GM10248 (cell line): ENCODE data around the gene NCAN.

Experiments
- CTCF ChIA-PET: fragments of 300-600 bp; sonication (Branson Sonifier 250); formaldehyde crosslinking; extraction: SDS; loops from one replicate; lab custom pipeline; 2021; ENCODE audit warnings: antibody characterized with exemption; lab: Yijun Ruan, JAX
- POLR2A ChIA-PET: fragments of 350-650 bp; sonication (Branson Sonifier 250); formaldehyde crosslinking; extraction: SDS; loops from one replicate; lab custom pipeline; 2020; ENCODE audit warnings: antibody characterized with exemption; lab: Yijun Ruan, JAX
- DNase-seq: peaks from one replicate; pipeline ENCODE4 v3.0.0; 2012; ENCODE audit errors: extremely low spot score
- TF ChIP-seq, protein P1 (sequence below): IDR thresholded peaks from 2 replicates; pipeline ENCODE4 v1.5.1; 2012; ENCODE audit warnings: mild to moderate bottlenecking, low read depth; ENCODE audit errors: extremely low read depth, missing control alignments, control extremely low read depth

NCAN gene

DNA sequence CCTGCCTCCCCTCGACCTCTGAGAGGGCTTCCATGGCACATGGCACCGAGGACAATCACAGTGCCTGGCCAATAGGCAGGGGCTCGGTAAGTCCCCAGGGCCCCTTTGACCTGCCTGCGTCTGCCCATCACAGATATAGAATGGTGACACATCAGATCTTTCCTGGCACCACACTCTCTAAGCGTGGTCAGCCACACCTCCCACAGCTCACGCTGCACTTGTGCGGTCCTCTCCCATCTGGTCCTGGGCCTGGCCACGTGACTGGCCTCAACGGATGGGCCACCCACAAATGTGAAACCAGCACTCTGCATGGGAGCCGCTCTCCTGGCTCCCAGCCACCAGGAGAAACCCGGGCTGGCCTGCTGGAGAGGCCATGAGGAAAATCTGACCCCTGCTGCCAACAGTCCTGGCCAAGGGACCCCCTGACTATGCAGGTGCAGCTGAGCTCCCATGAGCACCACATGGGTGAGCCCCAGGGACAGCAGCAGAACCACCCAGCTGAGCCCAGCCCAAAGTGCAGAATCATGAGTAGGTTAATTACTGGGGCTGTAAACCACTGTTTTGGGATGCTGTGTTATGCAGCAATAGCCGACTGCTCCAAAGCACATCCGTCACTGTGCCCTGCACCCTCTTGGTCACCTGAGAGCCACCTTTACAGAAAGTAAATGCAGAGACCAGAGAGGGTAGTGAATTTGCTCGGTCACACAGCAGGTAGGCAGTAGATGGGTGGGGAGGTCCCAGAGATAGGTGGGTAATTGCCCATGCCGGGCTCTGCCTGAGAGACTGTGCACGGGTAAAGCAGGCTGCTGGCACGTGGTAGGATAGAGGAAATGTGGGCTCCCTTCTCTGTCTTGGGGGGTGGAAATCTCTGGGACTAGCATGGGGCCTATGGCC is 32.0 kb upstream of the NCAN start:
- no peak for DNase-seq
- CTCF ChIA-PET = interaction anchor here (14.0 kb wide), 1 partner anchor 34 kb away, joined by 302 read pairs; no protein-coding TSS in a partner anchor
- POLR2A ChIA-PET = no interaction called here
- TF ChIP-seq, protein P1, sequence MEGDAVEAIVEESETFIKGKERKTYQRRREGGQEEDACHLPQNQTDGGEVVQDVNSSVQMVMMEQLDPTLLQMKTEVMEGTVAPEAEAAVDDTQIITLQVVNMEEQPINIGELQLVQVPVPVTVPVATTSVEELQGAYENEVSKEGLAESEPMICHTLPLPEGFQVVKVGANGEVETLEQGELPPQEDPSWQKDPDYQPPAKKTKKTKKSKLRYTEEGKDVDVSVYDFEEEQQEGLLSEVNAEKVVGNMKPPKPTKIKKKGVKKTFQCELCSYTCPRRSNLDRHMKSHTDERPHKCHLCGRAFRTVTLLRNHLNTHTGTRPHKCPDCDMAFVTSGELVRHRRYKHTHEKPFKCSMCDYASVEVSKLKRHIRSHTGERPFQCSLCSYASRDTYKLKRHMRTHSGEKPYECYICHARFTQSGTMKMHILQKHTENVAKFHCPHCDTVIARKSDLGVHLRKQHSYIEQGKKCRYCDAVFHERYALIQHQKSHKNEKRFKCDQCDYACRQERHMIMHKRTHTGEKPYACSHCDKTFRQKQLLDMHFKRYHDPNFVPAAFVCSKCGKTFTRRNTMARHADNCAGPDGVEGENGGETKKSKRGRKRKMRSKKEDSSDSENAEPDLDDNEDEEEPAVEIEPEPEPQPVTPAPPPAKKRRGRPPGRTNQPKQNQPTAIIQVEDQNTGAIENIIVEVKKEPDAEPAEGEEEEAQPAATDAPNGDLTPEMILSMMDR = no peak

DNA sequence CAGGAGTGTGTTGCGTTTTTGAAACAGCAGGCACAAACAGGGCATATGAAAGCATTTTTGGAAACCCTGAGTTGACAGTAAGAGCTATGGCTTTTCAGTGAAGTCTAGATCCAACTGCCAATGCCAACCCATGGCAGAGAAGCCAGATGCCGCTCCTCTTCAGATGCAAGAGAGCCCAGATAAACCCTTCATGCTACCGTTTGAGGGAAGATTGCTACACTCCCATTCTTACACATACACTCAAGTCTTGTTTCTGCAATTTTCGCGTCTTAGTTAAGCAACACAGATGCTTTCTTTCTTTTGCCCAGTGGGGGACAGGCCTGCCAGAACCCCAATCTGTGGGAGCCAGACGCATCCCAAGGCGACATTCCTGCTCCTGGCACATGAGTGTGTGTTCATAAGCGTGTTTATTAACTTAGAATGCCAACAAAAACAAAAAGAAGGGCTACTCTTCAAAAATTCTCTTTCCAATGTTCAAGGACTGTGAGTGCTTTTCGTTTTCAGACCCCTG is 30.2 kb upstream of the NCAN start:
- TF ChIP-seq, protein P1 = no peak
- CTCF ChIA-PET = no interaction called here
- POLR2A ChIA-PET = no interaction called here

DNA sequence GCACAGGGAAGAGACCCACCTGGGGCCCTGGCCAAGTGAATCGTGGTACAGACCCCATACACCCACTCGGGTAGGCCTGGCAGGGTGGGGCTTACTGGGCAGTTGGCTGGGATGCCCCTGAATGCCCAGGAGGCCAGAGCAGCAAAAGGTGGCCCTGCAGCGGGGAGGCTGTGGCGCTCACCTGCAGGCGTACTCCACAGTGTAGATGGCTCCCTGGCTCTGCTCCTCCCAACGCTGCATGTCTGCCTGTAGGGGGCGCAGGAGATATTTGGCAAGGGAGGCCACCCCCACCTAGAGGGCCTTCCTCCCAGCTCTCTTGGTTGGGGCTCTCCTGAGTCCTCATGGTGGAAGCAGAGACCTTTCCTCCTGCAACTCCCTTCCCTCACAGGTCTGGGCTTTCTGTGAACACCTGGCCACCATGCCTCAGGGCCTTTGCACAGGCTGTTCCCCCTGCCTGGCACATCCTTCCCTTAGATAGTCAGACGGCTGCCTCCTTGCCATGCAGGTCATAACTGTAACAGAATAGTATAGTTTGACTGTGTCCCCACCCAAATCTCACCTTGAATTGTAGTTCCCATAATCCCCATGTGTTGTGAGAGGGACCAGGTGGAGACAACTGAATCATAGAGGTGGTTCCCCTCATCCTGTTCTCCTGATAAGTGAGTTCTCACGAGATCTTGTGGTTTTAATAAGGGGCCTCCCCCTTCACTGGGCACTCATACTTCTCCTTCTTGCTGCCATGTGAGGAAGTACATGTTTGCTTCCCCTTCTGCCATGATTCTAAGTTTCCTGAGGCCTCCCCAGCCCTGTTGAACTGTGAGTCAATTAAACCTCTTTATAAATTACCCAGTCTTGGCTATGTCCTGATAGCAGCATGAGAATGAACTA is 25.7 kb upstream of the NCAN start:
- CTCF ChIA-PET = interaction anchor here (2.0 to 2.9 kb wide), 2 partner anchors 11 to 12 kb away, joined by 8 to 21 read pairs; no protein-coding TSS in a partner anchor
- no peak for DNase-seq
- POLR2A ChIA-PET = no interaction called here

More for the DNA sequence above, 30.2 kb upstream of the NCAN start:
- no peak for DNase-seq

DNA sequence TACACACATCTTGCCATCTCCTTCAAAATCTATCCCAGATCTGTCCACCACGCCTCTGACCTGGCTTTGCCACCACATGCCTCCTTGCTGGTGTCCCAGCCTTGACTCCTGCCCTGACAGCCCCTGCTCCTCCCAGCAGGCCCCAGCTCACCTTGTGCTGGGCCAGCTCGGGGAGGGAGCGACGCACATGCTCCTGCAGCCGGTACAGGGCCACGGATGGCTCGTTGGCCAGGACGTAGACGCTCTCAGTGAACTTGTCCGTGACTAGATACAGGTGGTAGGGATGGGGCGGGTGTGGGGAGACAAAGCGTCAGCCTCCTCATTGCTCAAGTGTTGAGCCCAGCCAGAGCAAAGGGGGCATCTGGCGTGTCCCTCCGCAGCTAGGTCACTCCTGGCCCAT is 25.0 kb upstream of the NCAN start:
- POLR2A ChIA-PET = no interaction called here
- TF ChIP-seq, protein P1 = no peak
- CTCF ChIA-PET = interaction anchor here (0.7 to 2.0 kb wide), 2 partner anchors 12 to 30 kb away, joined by 3 to 8 read pairs; no protein-coding TSS in a partner anchor
- DNase-seq = no peak

More for the DNA sequence above, 25.7 kb upstream of the NCAN start:
- TF ChIP-seq, protein P1 = peak; percentile 46

DNA sequence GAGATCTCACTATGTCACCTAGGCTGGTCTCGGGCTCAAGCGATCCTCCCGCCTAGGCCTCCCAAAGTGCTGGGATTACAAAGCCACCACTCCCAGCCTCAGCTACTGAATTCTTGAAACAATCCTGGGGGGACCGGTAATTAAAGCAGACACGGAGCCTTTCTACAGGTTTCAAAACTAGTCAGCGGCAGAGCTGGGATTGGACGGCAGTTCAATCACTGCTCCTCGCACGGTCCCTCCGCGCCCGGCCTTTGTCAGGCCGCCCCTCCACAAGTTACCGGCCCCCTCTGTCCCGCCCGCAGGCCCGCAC is 20.0 kb upstream of the NCAN start:
- POLR2A ChIA-PET = interaction anchor here (0.7 kb wide), 1 partner anchor 18 kb away, joined by 4 read pairs; no protein-coding TSS in a partner anchor
- DNase-seq = no peak
- TF ChIP-seq, protein P1 = no peak
- CTCF ChIA-PET = interaction anchor here (0.9 to 2.9 kb wide), 3 partner anchors 17 to 45 kb away, joined by 3 to 11 read pairs (median 6); partner anchors contain the start of gene MEF2B
